ENCODE results near the gene PPFIA2.
"Not testable (repeated sequence)": the region's sequence is repeated elsewhere in the genome, so short reads cannot be mapped to it uniquely, and the experiment has no call there.

The PPFIA2 gene

GRCh38 chr12:81659310-81659709 lies 99.8 kb downstream of the PPFIA2 start:
- DNase-seq, result not testable (repeated sequence)

GRCh38 chr12:81644503-81644902 lies 114.6 kb downstream of the PPFIA2 start:
- DNase-seq, result peak; percentile 70

- no peak for DNase-seq
Measured at GRCh38 chr12:81639196-81639595, 120.0 kb downstream of the PPFIA2 start.

- no peak for DNase-seq
Measured at GRCh38 chr12:81633127-81633526, 126.0 kb downstream of the PPFIA2 start.

GRCh38 chr12:81627336-81628189 lies 131.6 kb downstream of the PPFIA2 start:
- peak; percentile 81 for DNase-seq

- no peak for DNase-seq
Measured at GRCh38 chr12:81626406-81626805, 132.7 kb downstream of the PPFIA2 start.

- DNase-seq, result peak; percentile 94
Measured at GRCh38 chr12:81617915-81618314, 141.2 kb downstream of the PPFIA2 start.

- peak; percentile 60 for DNase-seq
Measured at GRCh38 chr12:81615026-81615588, 144.0 kb downstream of the PPFIA2 start.

- DNase-seq, result peak; percentile 56
Measured at GRCh38 chr12:81610955-81611889, 147.9 kb downstream of the PPFIA2 start.

- DNase-seq, result peak; percentile 95
Measured at GRCh38 chr12:81597928-81598604, 161.1 kb downstream of the PPFIA2 start.

- peak; percentile 44 for DNase-seq
Measured at GRCh38 chr12:81596558-81596957, 162.6 kb downstream of the PPFIA2 start.

- DNase-seq, result no peak
Measured at GRCh38 chr12:81591256-81591655, 167.9 kb downstream of the PPFIA2 start.

- DNase-seq, result not testable (repeated sequence)
Measured at GRCh38 chr12:81590703-81591102, 168.4 kb downstream of the PPFIA2 start.

- DNase-seq, result peak; percentile 44
Measured at GRCh38 chr12:81588235-81589008, 170.7 kb downstream of the PPFIA2 start.

GRCh38 chr12:81585787-81586186 lies 173.4 kb downstream of the PPFIA2 start:
- DNase-seq, result no peak

GRCh38 chr12:81573228-81573627 lies 185.9 kb downstream of the PPFIA2 start:
- DNase-seq, result no peak

- no peak for DNase-seq
Measured at GRCh38 chr12:81572411-81572810, 186.7 kb downstream of the PPFIA2 start.

GRCh38 chr12:81570234-81570633 lies 188.9 kb downstream of the PPFIA2 start:
- DNase-seq, result no peak

GRCh38 chr12:81564237-81564636 lies 194.9 kb downstream of the PPFIA2 start:
- DNase-seq, result no peak

- DNase-seq, result no peak
Measured at GRCh38 chr12:81558031-81558430, 201.1 kb downstream of the PPFIA2 start.

GRCh38 chr12:81546811-81547210 lies 212.3 kb downstream of the PPFIA2 start:
- DNase-seq, result no peak

GRCh38 chr12:81543621-81544139 lies 215.5 kb downstream of the PPFIA2 start:
- no peak for DNase-seq
